CMK (cell line): Measurements from ENCODE around the gene SHANK2.

Source experiments
- DNase-seq: peaks from one replicate; pipeline ENCODE4 v3.0.0-alpha.2; 2010; ENCODE audit warnings: low read depth

SHANK2 gene

GRCh38 chr11:71269603-71270511 is 17.5 kb upstream of the SHANK2 start:
- DNase-seq: no peak

GRCh38 chr11:71268706-71269321 is 16.4 kb upstream of the SHANK2 start:
- no peak for DNase-seq

GRCh38 chr11:71267807-71268421 is 15.5 kb upstream of the SHANK2 start:
- no peak for DNase-seq

GRCh38 chr11:71266114-71266833 is 13.9 kb upstream of the SHANK2 start:
- DNase-seq: no peak

- no peak for DNase-seq
Measured at GRCh38 chr11:71265559-71266092, 13.2 kb upstream of the SHANK2 start.

- no peak for DNase-seq
Measured at GRCh38 chr11:71263386-71263785, 11.0 kb upstream of the SHANK2 start.

- no peak for DNase-seq
Measured at GRCh38 chr11:71255800-71256479, 3.6 kb upstream of the SHANK2 start.

- DNase-seq: no peak
Measured at GRCh38 chr11:71255323-71255722, 2.9 kb upstream of the SHANK2 start.

- no peak for DNase-seq
Measured at GRCh38 chr11:71253794-71254193, 1.4 kb upstream of the SHANK2 start.

GRCh38 chr11:71252770-71253730 is 673 bp upstream of the SHANK2 start:
- DNase-seq: no peak

GRCh38 chr11:71251761-71252268 is 562 bp downstream of the SHANK2 start:
- DNase-seq: no peak

- DNase-seq: no peak
Measured at GRCh38 chr11:71251151-71251721, 1.1 kb downstream of the SHANK2 start.

- no peak for DNase-seq
Measured at GRCh38 chr11:71250523-71251150, 1.7 kb downstream of the SHANK2 start.

- no peak for DNase-seq
Measured at GRCh38 chr11:71249301-71249700, 3.1 kb downstream of the SHANK2 start.

GRCh38 chr11:71248656-71249055 is 3.7 kb downstream of the SHANK2 start:
- no peak for DNase-seq

GRCh38 chr11:71248251-71248570 is 4.2 kb downstream of the SHANK2 start:
- DNase-seq: no peak

- DNase-seq: no peak
Measured at GRCh38 chr11:71247551-71248250, 4.7 kb downstream of the SHANK2 start.

- no peak for DNase-seq
Measured at GRCh38 chr11:71246559-71246958, 5.8 kb downstream of the SHANK2 start.
